GM12872 (cell line): ENCODE data around the gene VTI1A.

Source experiments
- CTCF ChIP-seq: IDR thresholded peaks from 3 replicates; pipeline ENCODE4 v1.5.1; 2011; ENCODE audit warnings: low read depth, mild to moderate bottlenecking, low read length, moderate library complexity; ENCODE audit not compliant: insufficient read depth

VTI1A gene

GRCh38 chr10:112816033-112816430 lies 369.0 kb downstream of the VTI1A start:
- no peak for TF ChIP-seq CTCF

- no peak for TF ChIP-seq CTCF
These were observed 369.9 kb downstream of the VTI1A start for GRCh38 chr10:112816891-112817290.

GRCh38 chr10:112817981-112818777 lies 371.2 kb downstream of the VTI1A start:
- TF ChIP-seq CTCF: no peak

- no peak for TF ChIP-seq CTCF
These were observed 372.2 kb downstream of the VTI1A start for GRCh38 chr10:112819231-112819630.

- TF ChIP-seq CTCF: no peak
These were observed 373.3 kb downstream of the VTI1A start for GRCh38 chr10:112820320-112820719.

GRCh38 chr10:112821038-112821437 lies 374.0 kb downstream of the VTI1A start:
- TF ChIP-seq CTCF: no peak

- TF ChIP-seq CTCF: no peak
These were observed 374.6 kb downstream of the VTI1A start for GRCh38 chr10:112821663-112822062.
